Measurements from ENCODE around the gene BLCAP.
A peak's percentile ranks its signal among the peaks of the same experiment; 100 is the strongest.

BLCAP gene

DNA sequence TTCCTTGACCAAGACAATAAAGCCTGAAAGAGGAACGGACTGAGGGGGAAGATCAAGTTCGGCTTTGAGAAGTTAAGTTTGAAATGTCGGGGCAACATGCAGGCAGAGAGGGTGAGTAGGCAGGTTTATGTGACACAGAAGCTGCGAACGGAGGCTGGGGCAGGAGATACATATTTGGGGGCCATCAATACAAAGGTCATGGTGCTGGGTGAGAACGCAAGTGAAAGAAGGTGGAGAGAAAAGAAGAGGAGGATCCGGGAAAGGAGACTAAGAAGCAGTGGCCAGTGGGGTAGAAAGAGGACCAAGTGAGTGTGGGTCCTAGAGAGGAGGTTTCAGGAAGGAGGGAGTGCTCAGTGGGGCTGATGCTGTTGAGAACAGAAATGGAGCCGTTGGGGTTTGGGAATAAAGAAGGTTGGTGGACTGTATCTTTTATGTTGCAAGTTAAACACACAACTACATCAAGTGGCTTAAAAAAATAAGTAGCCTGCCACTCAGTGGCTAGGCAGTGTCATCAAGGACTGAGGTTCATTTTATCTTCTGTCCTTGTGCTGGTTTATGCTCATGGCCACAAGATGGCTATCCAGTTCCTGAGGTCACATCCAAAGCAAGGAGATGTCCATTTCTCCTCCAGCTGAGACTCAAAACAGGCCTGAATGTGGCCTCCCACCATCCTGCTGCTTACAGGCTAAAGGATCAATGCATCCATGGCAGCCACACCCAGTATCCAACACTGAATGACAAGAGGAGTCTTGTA lies 1.7 kb upstream of the BLCAP start:
- DNase-seq, result no peak

DNA sequence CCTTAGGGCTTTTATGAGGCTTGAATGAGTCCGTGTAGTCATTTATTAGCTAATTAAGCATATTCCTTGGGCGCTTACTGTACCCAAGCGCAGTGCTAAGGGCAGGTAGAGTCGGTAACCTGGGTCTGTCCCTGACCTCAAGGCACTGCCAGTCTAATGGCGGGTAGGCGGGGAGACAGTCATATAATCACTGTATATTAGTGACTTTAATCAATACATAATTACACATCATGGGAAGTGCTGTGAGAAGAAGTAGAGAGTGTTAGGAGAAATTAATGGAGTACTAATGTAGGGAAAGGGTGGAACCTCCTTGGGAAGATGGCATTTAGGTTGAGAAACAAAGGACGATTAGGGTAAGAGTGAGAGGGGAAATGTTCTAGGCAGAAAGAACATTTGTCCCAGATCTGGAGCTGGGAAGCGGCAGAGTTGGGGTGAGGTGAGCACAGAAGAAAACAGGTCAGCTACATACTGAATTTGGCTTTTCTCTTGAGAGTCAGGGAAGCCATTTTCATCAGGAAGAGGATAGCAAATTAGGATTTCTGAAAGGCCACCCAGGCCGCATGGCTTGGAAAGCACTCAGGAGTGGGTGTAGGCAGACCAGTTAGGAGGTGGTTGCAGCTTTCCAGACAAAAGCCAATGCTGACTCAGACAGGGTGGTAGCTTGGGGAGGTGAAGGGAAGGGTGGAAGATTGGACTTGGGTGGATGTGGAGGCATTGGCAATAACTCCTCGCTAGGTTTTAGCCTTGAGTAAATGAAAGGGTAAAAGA lies 954 bp upstream of the BLCAP start:
- DNase-seq, result no peak

DNA sequence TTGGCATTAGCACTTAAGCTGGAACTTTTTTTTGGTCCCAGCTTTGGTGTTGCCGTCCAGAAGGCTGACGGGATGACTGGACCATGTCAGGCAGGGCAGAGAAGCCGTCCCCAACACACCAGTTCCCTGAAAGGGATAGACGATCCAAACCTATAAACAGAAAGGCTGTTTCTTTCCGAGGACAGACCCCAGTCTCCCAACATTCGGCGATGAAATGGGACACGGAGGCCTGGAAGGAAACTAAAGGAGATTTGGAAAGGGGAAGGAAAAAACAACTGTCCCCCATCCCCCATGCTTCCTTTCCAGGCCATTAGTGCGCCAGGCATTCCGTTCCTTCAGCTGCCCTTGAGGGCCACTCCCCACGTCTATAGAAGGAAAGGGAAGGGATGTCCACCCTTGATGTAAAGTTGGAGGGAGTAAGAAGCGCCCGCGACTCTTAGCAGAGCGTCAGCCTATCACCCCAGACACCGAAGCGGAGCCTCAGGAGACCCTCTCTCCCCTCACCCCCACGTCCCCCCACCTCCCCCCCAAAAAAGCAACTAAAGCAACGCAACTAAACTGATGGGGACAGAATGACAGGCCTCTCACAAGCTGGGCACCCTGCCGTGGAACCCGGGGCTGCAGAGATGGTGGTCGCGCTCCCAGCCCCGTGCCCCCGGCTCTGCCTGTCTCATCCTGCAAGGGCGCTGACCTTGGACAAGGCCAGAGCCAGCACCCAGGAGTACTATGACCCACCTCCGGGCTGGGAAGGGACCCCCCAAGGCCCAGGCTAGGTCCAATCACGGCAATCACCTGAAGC lies 638 bp downstream of the BLCAP start:
- no peak for DNase-seq

DNA sequence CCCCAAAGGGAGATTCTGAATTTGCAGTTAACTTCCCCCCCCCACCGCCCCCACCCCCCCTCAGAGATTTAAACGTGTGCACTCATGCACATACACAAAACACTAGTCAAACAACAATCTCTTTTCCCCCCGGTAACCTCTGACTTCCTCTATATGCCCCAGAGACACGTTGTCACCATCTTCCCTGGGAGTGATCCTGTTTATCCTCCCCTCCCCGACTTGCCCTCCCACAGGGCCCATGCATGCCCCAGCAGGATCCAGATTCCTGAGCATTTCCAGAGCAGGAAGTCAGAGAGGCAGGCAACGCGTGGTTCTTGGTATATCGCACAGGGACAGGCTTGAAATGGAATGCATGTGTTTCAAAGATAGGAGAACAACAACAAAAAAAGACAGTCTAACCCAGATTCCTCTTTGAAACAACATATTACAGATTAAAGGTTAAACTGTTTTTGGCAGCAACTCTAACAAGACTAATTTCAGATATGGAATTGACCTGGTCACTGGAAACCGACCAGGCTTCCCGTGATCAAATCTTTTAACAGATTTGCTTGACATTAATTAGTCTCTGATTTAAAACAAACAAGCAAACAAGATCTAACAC lies 1.3 kb downstream of the BLCAP start:
- no peak for DNase-seq

DNA sequence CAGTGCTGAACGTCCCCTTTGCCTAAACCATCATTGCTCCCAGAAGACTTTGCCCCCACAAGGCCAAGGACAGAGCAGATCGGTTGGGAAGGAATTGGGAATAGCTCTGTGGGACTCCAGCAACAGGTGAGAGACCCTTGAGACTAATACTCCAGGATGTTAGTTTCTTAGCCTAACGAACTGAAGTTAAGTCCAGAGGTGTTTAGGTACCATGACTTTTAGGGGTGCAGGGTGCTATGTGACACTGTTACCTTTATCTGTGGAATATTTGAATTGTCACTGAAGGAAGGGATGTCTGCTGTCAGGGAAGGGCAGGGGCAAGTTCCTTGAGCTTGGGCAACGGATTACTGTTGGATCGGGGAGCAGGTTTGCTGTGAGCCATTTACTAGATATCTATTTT lies 1.9 kb downstream of the BLCAP start:
- no peak for DNase-seq

DNA sequence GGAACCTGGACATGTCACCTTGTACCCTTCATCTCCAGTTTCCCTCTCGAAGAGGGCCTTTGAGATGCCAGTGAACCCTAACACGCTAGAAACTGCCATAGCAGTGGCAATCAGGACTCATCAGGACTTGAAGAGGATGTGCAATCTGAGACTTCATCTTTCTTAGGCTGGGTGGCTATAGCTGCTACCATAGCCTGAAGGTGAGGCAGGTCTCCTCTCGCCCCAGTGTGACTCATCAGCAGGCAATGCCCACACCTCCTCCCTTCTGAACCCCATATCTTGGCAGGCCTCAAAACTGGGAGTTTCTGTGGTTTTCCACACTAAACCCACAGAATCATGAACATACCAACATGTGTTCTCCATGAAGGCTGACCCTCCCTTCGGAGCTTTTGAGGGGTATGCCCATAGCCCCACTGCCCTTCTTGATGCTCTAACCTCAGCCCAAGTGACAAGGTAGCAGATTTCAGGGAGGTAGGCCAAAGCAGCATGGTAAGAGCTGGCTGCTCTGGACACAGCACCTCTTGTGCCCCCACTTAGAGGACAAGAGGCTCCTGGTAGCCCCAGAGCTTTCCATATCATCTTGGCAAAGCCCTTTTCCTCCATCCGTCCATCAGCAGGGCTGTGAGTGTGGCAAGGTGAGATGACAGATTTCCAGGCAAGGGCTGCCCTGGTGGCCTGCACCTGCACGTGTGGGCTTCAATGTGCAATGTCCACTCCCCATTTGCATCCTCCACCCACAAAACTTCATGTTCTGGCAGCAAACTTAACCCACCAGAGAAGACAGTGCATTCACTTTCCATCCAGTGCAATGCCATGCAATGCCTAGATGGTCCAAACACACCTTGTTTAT lies 2.6 kb downstream of the BLCAP start:
- DNase-seq, result no peak

DNA sequence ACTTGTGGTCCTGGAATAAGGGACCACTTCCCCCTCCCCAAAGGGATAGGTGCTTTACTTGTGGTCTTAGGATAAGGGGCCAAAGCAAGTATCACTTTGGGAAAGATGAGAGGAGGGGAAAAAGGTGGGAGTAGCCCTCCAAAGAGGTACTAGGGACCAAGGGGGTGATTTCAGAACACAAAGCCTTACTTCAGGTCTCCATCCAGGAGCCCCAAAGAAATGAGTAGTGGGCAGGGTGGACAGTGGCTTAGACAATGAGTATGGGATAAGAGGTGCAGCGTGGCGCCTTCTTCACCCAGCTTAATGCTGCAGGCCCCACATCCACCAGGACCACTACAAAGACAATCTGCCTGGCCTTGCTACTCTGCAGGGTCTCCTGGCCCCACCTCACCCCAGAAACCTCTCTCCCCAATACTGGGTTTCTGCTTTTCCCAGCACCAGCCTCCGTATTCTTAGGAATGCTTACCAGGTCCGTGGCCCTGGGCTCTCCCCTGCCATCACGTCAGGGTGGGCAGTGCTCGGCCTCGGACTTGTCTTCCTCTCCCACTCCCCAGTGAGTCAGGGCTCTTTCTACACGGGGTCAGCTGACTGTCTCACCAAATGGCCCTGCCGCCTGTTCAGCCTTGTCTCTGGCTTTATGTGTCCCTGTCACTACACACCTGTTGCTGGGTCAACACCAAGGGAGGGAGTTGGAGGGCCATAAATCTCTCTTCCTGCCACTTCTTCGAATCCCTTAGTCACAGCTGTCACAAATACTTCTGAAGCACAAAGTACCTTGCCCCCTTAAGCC lies 3.6 kb downstream of the BLCAP start:
- no peak for DNase-seq

DNA sequence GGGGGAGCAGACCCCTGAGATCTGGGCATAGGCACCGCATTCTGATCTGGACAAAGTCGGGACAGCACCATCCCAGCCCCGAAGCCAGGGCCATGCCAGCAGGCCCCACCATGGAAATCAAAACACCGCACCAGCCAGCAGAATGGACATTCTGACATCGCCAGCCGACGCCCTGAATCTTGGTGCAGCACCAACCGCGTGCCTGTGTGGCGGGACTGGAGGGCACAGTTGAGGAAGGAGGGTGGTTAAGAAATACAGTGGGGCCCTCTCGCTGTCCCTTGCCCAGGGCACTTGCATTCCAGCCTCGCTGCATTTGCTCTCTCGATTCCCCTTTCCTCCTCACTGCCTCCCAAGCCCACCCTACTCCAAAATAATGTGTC lies 4.7 kb downstream of the BLCAP start:
- no peak for DNase-seq

DNA sequence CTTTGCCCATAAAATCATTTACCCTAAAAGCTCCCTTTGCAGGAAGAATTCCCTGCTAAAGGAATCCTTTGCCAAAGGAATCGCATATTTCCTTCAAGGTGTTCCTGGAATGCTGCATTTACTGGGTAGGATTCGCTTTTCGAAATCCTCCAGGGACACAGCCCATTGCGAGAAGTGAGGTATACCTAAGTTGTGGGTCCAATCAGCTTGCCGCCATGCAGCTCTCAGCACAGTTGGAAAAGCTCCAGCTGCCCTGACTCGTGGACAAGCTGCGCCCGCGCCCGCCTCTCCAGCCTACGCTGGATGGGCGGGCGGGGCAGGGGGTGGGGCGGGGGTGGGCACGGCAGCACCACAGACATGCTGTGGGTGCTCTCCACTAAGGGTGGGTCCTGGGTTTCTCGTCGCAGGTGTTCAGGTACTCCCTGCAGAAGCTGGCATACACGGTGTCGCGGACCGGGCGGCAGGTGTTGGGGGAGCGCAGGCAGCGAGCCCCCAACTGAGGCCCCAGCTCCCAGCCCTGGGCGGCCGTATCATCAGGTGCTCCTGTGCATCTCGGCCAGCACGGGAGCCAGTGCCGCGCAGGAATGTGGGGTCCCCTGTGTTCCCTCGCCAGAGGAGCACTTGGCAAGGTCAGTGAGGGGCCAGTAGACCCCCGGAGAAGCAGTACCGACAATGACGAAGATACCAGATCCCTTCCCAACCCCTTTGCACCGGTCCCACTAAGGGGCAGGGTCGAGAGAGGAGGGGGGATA lies 5.2 kb downstream of the BLCAP start:
- no peak for DNase-seq

DNA sequence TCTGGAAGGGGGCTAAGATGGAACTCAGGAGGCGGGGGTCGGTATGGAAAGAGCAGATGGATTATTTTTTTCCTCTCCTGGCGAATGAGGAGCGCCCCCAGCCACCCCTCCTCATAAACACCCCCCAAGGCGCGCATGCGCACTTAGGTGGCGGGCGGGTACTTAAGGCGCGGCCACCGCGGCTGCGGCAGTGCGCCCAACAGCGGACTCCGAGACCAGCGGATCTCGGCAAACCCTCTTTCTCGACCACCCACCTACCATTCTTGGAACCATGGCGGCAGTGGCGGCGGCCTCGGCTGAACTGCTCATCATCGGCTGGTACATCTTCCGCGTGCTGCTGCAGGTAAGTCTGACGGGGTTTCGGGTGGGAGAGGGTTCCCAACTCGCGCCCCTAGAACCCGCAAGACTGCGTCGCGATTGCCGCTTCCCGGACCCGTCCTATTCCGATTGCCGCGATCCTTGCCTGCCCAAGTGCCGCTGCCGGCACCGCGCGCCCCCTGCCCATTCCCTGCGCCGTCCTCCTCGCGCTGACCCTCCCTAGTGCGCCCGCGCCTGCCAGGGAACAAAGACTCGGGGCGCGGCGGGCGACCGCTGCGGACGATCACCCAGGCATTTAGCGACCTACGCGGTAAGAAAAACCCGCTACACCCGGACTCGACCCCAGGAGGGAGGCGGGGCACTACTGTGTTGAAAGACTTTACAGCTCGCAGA lies 6.5 kb downstream of the BLCAP start, which contains the start of gene NNAT:
Gene NNAT, plus strand, starts transcription at position 190 of the 711 bp plus-strand sequence. Its CDS starts 82 bp downstream, at position 272.
- no peak for DNase-seq

DNA sequence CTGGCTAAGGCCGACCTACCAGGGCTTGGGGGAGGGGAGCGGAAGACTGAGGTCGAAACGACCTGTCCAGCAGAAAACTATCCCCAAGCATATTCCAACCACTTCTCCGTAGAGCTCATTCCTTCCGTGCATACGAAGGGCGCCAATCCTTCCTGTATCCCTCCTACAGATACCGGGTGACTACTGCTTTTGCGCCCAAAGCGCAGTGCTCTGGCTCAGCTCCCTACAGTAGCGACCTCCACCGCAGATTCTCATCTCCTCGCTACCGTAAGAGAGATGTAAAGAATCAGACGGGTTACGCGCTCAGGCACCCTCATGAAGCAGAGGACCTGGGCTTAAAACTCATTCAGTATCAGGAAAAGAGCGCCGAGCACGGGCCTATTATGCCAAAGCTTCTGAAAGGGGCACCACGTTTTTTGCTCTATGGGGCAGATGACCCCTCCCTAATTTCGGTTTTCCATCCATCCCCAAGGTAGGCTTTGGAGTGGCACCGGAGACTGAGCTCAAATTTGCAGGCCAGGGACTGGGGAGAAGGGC lies 7.2 kb downstream of the BLCAP start:
- no peak for DNase-seq

DNA sequence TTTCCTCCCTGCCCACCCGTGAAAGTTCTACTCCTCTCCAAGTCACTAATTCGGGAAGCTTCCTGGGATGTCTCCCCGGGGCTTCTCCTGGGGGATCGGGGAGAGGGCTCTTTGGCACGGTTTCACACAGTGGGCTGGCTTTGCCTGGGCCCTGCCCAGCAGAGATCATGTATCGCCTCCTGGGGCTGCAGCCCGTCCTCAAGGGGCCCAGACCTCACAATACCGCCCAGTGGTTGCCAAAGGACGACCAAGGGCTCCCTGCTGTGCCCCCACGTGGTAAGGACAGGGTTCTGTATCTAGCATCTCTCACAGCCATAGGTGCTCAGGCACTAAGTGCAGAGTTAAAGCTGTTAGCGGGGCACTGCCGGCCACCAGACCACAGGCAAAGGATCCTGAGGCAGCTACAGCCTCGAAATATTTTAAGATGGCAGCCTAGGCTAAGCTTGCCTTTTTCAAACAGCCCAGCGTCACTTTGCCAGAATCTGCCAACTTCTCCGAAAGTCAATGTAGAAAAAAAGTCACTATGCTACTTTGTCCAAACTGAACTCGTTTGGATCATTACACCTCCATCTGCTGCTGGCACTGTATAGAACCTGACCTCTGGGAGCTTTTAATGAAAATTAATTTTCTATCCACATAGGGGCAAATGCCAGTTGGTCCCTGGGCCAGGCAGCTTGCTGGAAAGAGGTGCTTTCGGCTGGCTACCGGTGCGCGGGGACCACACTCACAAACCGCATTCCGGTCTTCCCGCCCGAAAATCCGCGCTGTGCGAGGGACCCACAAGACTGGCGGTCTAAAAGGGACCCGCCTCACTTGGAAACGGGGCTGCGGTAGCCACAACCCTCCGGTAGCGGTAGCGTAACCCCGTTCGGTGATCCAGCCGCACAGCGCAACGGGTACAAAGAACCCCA lies 7.9 kb downstream of the BLCAP start:
- DNase-seq, result peak; percentile 53

DNA sequence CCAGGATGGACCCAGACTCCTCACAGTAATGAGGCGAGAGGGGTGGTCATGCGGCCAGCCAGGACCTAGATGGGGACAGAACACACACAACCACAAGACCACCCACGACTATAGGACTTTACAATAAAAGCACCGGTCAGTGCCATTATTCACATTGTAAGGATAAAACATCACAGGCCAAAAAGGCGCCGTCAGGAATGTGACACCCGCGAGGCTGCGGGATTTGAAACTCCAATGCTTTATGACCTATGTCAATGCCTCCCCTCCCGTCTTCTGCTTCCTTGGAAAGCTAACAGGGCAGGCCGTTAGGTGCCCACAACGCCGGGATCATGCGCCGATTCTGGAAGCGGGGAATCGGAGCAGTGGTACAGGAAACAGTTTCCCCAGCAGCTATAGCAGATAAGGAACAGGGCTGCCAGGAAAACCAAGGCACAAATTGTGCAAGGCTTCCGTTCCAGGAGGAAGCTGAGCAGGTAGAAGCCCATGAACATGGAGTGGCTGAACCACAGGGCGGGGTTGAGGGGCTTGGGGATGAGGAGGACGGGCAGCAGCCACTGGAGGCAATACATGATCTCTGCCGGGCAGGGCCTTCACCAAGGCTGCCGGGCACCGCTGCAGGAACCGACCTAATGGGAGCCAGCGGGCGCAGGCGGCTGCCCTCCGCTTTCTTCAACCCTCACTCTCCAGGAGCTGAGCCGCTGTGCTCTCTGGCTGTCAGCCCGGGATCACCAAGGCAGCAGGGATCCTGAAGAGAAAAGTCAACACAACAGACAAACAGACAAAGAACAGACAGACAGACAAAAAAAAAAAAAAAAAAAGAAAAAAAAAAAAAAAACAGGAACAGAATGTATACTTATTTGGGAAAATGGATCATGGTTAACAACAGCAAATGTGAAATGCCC lies 8.8 kb downstream of the BLCAP start:
- DNase-seq, result peak; percentile 31

DNA sequence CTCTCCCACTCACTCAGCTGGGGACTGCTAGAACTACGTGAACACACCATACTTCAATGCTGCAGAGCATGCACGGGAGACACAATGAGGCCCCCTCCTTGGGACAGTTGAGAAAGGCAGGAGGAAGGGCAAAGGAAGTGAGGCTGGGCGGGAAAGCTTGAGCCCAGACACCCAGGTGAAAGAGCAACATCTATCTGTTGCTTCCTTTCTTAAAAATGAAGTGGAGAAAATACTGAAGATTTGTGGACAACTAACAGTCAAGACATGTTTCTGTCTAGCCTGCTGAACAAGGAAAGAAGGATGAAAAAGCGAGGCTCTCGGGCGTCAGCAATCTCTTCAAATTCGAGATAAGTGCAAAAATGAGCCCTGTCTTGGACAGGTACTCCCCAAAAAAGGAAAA lies 9.6 kb downstream of the BLCAP start:
- no peak for DNase-seq

DNA sequence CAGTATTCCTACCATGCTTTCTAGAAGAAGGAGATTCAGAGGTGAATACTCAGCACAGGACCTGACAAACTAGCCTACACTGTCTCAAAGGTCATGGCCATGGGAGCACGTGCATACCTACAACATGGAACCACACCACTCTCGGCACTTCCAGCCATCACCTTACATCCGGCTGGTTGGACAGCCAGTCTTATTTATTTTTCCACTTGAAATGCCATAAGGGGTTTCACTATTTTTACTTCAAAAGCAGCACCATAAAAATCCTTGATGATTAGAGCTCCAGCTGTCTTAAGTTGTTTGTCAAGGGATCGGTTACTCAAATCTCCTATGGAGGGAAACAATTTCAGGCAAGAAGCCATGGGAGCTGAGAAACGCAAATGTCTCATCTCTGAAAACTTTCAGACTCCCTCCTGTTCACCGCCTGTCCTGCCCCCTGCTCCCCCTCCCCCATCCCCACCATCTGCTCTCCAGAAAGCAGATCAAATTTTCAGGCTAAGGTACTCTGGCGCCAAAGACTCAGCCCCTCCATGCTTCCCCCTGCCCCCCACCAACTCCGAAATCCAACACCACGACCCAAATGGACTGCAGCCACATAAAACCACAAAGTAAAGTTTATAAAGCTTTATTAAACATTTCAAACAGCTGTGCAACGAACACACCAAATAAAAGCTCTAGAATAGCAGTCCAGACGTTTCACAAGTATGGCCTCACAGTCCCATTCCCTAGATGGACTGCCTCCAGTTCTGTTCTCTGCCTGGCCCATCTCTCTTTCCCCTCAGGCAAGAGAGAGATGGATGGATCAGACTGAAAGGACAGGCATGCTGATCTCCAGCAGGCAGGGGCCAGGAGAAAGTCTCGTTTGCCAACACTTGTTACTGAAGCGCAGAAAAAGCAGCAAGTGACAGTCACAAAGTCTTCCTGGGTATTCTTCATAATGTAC lies 10.6 kb downstream of the BLCAP start:
- DNase-seq, result no peak

DNA sequence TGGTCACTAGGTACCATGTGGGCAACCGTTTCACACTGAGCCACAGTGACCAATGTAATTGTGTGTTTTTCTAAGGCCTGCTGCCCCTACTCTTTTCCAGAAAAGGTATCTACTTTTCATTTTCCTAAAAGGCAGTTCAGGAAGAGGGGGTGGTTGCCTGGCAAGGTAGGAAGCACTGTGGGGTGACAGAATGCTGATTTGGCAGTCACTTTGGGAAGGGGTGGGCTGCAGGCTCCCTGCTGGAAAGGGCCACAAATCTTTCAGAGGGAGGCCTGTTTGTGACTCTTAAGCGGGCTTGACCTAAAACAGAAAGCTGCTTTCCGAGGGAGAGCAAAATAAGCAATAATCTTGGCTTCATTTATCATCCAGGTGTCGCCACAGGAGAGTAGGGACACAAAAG lies 11.8 kb downstream of the BLCAP start:
- no peak for DNase-seq
